Upper lobe of right lung (tissue), 1 donor: ENCODE results near the gene STRADB. TPM values are rescaled to one million over a fixed set of nuclear protein-coding genes. Genes with fewer than 3 reads are reported as not detected.
A peak's percentile ranks its signal among the peaks of the same experiment; 100 is the strongest.

Experiments used
- ATAC-seq: fragments of 200-7000 bp; cut with Tn5 transposase; one replicate; pipeline ENCODE4 v1.9.1; 2020; ENCODE audit warnings: mild to moderate bottlenecking, moderate library complexity
- DNase-seq: peaks from one replicate; pipeline ENCODE4 v3.0.0-alpha.2; 2020
- H3K27ac ChIP-seq: fragments of 200-600 bp; one replicate; pipeline ENCODE4 v1.8.0; 2022
- H3K27me3 ChIP-seq: fragments of 200-600 bp; one replicate; pipeline ENCODE4 v1.8.0; 2022; ENCODE audit warnings: mild to moderate bottlenecking
- H3K36me3 ChIP-seq: fragments of 200-600 bp; one replicate; pipeline ENCODE4 v1.8.0; 2022
- H3K4me1 ChIP-seq: fragments of 200-600 bp; one replicate; pipeline ENCODE4 v1.8.0; 2022
- H3K4me3 ChIP-seq: fragments of 200-600 bp; one replicate; pipeline ENCODE4 v1.8.0; 2022; ENCODE audit warnings: mild to moderate bottlenecking
- H3K9me3 ChIP-seq: fragments of 200-600 bp; one replicate; pipeline ENCODE4 v1.8.0; 2022
- intact Hi-C: fragments of 100-400 bp; cut with DNase I; formaldehyde crosslinking; loops from one replicate; pipeline ENCODE4 v1.11.0; 2022
- total RNA-seq: library from RNA; stranded (reverse); fragmentation: NEBNext Ultra II Directional; extraction: Animal tissue kit (Norgen Biotek cat#: 25700); gene quantifications from one replicate; pipeline ENCODE4 v1.2.1, GENCODE V29; 2021
- TF ChIP-seq, protein P1 (sequence below): fragments of 200-600 bp; IDR thresholded peaks from one replicate; pipeline ENCODE4 v1.8.0; 2022; ENCODE audit warnings: antibody characterized with exemption
- donor health status: DM: no; HTN: yes; CAD: no; lungs with severe emphysema.

The STRADB gene
- total RNA-seq, 1 donor from 2014 or later, result 18.9 TPM

DNA sequence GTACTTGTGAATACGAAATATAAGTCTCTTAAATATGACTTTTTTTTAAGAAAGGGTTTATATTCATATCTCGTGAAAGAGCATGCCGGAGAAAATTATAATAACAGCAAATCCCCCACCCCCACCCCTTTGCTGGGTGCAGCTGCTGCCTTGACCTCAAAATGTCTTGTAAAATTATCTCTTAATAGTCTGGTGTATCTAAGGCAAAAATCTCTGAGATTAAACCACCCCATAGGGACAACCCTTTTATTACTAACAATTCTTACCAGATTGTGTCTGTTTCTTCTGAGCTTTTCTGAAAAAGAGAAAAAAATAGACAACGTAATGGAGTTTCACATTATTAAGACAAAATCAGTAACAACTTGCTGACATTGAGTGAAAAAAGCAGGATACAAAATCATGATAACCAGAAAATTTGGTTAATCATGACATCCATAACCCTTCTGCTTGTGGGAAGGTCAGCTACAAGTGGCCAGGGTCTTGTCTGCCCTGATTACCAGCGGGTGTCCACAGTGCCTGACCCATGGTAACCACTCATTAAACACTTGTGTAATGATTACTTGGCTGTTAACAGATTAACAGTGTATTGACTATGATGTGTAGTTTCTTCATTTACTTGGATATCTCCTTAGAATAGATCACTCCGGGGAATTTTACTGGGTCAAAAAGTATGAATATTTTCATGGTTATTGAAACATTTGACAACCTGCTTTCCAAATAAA, 1.5 kb downstream of the STRADB start:
- Histone ChIP-seq H3K4me3 (peak overlapping the region; percentile 97), H3K27me3 (no peaks in the 10 kb centered on the region)
- TF ChIP-seq, protein P1, sequence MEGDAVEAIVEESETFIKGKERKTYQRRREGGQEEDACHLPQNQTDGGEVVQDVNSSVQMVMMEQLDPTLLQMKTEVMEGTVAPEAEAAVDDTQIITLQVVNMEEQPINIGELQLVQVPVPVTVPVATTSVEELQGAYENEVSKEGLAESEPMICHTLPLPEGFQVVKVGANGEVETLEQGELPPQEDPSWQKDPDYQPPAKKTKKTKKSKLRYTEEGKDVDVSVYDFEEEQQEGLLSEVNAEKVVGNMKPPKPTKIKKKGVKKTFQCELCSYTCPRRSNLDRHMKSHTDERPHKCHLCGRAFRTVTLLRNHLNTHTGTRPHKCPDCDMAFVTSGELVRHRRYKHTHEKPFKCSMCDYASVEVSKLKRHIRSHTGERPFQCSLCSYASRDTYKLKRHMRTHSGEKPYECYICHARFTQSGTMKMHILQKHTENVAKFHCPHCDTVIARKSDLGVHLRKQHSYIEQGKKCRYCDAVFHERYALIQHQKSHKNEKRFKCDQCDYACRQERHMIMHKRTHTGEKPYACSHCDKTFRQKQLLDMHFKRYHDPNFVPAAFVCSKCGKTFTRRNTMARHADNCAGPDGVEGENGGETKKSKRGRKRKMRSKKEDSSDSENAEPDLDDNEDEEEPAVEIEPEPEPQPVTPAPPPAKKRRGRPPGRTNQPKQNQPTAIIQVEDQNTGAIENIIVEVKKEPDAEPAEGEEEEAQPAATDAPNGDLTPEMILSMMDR, result no peak

DNA sequence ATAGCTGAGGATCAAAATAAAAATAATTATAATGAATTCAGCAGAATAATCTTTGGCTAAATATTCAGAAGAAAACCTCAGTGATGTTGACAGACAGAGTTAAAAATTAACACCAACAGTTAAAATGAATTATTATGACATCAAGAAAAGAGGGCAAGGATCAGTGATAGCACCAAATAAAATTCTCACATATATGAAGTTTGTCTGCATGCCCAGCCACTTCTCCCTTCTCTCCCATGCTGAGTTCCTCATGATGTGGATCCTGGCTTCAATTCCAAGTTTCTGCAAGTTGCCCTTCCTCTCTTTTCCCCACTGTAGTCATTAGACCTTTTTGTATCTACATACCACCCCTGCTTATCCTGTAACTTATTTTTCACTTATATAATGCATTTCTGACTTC, 6.8 kb downstream of the STRADB start:
- Histone ChIP-seq H3K27me3 (no peaks in the 10 kb centered on the region), H3K4me3 (no peak overlapping the region), H3K27ac (no peak overlapping the region), H3K36me3 (peaks cover 34% of the 10 kb centered on the region), H3K4me1 (no peaks in the 10 kb centered on the region), H3K9me3 (no peaks in the 10 kb centered on the region)
- TF ChIP-seq, protein P1, result no peak
- intact Hi-C loops, result no loop called here
- DNase-seq (no peak), ATAC-seq (no peak)

More for the DNA sequence above, 1.5 kb downstream of the STRADB start:
- no peak for ATAC-seq
- intact Hi-C loops, result no loop called here
- Histone ChIP-seq H3K27ac (no peak overlapping the region), H3K4me1 (peaks cover 29% of the 10 kb centered on the region), H3K9me3 (no peaks in the 10 kb centered on the region), H3K36me3 (peaks cover 16% of the 10 kb centered on the region)
- DNase-seq, result no peak

DNA sequence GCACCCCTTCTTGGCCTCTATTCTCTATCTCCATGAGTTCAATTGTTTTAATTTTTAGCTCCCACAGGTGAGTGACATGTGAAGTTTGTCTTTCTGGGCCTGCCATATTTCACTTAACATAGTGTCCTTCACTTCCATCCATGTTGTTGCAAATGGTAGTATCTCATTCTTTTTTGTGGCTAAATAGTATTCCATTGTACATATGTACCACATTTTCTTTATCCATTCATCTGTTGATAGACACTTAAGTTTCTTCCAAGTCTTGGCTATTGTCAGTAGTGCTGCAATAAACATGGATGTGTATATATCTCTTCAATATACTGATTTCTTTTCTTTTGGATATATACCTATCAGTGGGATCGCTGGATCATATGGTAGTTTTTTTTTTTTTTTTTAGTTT, 9.0 kb downstream of the STRADB start:
- intact Hi-C loops, result no loop called here
- H3K9me3 ChIP-seq, result no peaks in the 10 kb centered on the region
- H3K36me3 ChIP-seq, result peaks cover 35% of the 10 kb centered on the region
- ATAC-seq (no peak), DNase-seq (no peak)
- H3K27me3 ChIP-seq, result no peaks in the 10 kb centered on the region
- TF ChIP-seq, protein P1, result no peak
- no peak overlapping the region for H3K27ac ChIP-seq
- no peak overlapping the region for H3K4me3 ChIP-seq
- H3K4me1 ChIP-seq, result peaks cover 4% of the 10 kb centered on the region

DNA sequence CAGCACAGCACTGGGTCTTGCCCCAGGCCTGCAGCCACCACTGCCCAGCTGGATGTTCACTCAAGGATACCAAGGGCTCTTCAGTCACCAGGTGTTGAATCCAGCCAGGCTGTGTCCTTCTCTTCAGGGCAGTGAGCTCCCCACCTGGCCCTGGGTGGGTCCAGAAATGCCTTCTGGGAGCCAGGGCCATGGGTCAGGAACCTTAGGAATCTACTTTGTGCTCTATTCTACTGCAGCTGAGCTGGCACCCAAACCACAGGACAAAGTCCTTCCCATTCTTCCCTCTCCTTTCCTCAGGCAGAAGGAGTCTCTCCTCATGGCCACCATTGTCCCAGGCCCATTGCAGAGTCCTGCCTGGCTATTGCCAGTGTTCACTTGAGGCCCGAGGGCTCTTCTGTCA, 13.0 kb downstream of the STRADB start:
- DNase-seq (no peak), ATAC-seq (no peak)
- Histone ChIP-seq H3K27me3 (no peaks in the 10 kb centered on the region), H3K4me3 (no peak overlapping the region), H3K36me3 (peaks cover 40% of the 10 kb centered on the region), H3K27ac (no peak overlapping the region), H3K4me1 (peaks cover 6% of the 10 kb centered on the region), H3K9me3 (no peaks in the 10 kb centered on the region)
- intact Hi-C loops, result no loop called here
- TF ChIP-seq, protein P1, result no peak

GRCh38 chr2:201465524-201465971, 14.0 kb downstream of the STRADB start:
- Histone ChIP-seq H3K27ac (no peak overlapping the region), H3K9me3 (no peaks in the 10 kb centered on the region), H3K4me1 (peaks cover 6% of the 10 kb centered on the region), H3K4me3 (no peak overlapping the region), H3K27me3 (no peaks in the 10 kb centered on the region), H3K36me3 (peaks cover 42% of the 10 kb centered on the region)
- TF ChIP-seq, protein P1, result no peak
- DNase-seq (no peak), ATAC-seq (no peak)
- intact Hi-C loops, result no loop called here
